Fibroblast of skin of left quadriceps (primary cell): ENCODE measurements around the gene SPRING1.

Source experiments
- DNase-seq, 2 experiments: peaks; one replicate each; pipeline ENCODE4 v3.0.0-alpha.2; 2013; ENCODE audit warnings: low read depth in 2 of 2

Gene SPRING1

DNA sequence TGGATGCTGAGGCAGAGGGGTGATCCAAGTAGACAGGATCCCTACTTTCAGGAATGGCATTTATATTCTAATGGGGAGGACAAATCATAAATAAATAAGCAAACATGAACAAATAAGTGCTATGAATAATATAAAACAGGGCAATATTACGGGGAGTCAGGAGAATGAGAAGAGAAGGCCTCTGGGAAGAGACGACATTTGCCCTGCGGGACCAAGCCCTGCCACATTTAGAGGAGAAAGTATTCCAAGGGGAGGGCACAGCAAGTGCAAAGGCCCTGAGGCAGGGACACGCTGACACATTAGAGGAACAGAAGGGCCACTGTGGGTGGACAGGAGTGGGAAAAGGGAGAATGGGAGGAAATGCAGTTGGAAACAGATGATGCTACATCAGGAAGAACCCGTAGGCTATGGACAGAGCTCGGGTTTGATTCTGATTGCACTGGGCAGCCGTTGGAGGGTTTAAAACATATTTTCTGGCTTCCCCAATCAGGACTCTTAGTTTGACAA is 1.6 kb upstream of the SPRING1 start:
- DNase-seq, result no peak

DNA sequence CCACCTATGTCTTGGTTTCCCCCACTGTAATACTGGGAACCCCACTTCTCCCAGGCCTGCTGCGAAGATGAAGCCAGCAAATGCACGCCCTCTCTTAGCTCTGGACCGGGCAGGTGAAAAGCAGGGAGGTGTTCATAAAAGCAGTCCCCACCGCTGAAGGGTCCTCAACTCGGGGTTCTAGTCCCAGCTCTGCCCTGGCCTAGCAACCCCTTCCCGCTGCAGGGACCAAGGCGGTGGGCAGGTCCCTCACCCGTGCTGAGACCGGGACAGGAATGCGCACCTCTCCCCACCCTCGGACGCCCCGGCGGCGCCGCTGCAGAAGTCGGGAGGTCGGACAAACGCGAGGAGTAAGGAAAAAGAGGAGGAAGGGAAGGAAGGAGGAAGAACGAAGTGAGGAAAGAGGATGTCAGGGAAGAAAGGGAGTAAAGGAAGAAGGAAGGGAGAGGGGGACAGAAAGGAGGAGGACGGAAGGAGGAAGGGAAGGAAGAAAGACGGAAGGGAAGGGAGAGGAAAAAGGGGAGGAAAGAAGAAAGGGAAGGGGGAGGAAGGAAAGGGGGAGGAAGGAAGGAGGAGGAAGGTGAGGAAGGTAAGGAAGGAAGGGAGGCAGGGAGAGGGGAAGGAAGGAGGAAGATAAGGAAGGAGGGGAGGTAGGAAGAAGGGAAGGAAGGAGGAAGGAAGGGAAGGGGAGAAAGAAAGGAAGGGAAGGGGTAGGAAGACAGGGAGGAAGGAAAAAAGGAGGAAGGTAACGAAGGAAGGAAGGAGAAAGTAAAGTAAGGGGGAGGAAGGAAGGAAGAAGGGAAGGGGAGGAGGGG is 701 bp downstream of the SPRING1 start:
- DNase-seq, result no peak

DNA sequence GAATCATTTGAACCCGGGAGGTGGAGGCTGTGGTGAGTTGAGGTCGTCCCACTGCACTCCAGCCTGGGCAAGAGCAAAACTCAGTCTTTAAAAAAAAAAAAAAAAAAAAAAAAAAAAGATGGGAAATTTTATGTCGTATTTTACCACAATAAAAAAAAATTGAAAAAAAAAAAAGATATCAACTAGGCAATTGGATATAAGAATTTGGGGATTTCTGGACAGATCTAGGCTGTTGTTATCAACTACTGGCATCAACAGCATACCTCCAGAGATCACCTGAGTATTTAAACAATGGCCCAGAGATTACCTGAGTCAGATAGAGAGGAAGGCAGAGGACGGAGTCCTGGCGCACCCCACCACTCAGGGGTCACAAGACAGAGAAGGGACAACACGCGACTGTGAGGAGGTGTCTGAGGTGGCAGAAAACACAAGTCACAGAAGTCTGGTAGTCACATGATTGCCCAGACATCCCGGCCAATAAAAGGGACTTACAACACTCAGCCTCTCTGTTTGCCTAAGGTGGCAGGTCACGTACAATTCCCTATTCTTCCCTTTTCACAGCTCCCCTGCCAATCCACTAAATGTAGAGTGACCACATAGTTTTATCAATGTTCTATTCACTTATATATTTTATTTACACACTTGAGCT is 1.8 kb downstream of the SPRING1 start:
- no peak for DNase-seq

DNA sequence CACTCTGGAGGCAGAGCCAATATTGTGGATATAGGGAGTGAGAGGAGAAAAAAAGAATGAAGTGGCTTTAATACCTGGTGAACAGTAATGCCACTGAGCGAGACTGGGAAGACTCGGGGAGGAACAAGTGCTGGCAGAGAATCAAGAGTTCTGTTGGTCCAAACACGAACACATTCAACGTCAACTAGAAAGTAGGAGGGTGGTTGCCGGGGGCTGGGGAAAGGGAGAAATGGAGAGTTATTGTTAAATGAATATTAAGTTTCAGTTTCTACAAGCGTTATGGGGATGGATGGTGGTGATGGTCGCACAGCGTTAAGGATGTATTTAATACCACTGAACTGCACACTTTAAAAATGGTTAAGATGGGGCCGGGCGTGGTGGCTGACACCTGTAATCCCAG is 2.8 kb downstream of the SPRING1 start:
- DNase-seq, result no peak

DNA sequence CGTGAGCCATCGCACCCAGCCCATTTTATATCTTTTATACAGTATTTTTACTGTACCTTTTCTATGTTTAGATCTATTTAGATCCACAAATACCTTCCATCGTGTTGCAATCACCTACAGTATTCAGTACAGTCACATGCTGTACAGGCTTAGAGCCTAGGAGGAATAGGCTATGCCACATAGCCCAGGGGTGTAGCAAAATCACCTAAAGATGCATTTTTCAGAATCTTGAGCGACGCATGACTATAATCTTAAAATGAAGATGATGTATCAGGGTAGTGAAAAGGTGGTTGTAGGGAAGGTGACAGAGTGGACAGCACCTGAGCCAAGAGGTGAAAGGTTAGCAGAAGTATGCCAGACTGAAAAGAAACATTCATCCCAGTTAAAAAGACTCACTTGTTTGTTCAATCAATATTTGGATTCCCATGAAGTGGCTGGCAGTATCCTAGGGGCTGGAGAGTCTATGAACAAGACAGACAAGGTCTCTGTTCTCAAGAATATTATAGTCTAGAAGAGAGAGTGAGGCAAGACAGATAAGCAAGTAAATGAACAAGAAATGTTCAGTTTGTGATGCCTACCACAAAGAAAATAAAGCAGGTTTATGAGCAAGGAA is 3.6 kb downstream of the SPRING1 start:
- no peak for DNase-seq

DNA sequence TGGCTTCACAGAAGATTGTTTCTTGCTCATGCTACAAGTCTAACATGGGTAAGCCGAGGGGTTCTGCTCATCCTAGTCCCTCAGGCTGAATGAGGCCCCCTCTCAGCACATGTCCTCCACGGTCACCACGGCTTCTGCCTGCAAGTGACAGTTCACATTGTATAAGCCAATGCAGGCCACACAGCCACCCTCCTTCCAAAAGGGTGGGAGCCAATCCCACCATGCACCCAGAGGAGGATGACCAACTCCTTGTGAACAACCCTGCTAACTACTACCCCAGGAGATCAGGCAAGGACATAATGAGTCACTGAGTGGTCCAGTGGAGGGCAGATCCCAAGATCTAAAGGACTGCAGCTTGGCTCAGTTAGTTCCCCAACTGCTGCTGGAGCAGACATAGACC is 6.1 kb downstream of the SPRING1 start:
- DNase-seq, result no peak

DNA sequence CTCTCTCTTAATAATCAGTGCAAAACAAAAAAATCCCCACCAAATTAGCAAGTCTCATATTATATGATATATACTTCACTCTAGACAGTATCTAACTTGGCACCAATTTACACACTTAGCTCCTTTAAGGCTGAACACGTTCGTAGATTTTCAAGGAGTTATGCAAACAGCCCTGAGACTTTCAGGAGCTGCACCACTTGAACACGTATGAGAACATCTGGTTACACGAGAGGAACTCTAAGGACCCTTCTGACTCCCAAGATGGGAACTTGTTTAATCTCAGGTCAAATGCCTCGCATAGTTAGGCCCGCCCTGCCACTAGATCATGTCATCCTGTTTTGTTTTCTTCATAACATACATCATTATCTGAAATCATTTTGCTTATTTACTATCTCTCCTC is 10.0 kb downstream of the SPRING1 start:
- no peak for DNase-seq

DNA sequence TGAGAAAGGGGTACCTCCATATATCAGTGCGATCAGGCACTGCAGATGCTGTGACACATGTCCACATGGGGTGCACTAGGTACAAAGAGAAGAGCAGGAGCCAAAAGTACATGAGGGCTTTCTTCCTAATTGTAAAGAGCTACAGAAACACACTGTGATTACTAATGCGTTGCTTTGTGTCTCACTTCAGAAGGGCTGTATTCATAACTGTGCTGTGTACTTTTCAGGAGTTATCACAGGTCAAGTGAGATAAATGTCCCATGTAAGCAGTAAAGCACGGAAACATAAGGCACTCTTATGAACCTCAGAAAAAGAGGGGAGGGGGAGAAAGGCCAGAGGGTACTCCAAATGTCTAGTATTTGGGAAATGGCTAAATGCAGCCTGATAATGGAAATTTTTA is 10.6 kb downstream of the SPRING1 start:
- DNase-seq, result no peak

DNA sequence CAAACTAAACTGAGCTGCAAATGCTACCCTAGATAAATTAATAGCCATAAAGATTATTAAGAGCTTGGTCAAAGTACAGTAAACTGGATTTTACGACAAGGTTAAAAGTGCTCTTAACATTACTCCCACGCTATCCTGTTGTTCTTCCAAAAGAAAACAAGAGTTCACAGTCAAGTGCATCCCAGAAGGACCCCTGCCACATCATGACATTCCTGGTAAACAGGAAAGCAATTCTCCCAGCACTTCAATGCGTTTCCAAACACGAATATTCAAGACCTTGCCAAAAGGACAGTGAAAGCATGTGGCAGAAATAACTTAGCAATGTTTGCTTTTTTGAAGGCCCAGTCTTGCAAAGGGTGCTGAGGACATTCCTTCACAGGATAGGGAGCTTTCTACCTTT is 11.2 kb downstream of the SPRING1 start:
- no peak for DNase-seq

DNA sequence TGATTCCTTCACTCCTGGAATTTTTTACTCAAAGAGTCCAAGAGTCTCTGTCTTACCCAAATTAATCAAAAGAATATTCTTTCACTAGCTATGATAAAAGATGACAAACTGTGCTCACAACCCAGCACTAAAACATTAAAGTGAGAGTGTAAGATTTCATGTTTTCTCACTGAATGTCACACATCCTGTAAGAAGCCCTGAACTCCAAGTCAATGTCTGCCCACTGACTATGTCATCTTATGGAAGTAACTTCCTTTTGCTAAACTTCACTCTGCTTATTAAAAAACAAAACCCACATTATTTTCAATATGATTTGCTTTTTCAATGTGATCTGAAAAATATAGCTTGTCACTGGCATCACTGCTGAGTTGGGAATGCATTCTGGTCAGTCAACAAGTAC is 15.6 kb downstream of the SPRING1 start:
- DNase-seq, result no peak

DNA sequence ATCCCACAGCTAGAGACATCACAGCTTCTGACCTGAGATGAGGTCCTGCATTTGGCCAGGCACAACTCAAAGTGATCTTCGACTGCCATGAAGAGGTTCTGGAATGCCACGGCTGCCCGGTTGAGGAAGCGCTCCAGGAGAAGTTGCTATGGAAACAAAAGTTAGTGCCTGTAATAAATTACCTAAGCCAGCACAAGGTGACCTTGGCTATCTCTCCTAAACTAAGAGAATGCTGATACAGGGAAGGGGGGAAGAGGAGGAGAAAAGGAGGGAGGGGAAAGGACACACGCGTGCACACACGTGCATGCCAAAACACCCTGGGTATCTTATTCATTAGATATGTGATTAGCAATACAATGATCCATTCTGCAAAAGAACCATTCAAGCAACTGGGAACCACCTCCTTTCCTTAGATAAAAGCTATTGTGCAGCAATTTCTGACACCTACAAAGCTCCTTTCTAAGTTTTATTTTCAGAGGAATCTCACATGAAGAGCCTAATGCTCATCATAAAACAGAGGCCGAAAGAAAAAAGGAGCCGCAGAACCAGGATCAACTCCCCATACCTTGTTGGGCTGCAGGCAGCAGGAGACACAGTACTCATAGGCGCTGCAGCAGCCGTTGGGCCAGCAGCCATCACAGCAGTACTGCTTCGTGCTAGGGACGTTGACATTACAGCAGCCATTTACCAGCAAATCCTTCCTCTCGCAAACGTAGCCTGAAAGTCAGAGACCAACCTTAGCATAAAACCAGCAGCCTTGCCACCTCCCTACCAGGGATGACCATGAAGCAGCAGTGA is 17.9 kb downstream of the SPRING1 start:
- DNase-seq, result no peak

DNA sequence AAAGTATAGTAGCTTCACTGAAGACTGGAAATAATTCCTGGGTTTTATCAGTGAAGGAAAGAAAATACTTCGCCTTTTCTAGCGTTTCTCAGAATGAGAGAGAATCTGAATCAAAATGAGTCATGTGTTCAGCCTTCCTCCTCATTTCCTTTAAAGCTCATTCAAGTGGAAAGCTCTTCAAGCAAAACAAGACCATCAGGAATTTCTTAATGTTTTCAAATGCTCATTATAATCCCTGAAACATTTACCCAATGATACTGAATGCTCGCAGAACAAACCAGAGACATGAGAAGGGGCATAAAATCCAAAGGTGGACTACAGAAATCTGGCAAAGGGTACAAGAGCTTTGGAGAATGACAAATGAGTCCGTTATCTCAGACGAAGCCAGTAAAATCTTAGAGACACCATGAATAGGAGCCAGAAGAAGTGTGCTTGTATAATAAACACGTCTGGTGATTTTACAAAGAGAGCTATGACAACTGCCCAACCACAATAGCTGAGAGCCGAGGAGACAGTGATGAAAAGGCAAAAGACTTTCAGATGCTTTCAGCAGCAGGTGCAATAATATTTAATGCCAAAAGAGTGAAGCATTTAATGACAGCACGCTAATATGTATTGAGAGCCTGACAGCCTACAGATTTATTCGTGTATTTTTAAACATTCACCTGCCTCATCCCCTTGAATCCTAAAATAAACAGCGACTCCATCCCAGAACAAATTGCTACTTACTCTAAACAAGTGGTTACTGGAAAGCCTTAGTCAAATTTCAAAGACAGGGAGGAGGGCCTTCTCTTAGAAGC is 19.0 kb downstream of the SPRING1 start:
- no peak for DNase-seq

DNA sequence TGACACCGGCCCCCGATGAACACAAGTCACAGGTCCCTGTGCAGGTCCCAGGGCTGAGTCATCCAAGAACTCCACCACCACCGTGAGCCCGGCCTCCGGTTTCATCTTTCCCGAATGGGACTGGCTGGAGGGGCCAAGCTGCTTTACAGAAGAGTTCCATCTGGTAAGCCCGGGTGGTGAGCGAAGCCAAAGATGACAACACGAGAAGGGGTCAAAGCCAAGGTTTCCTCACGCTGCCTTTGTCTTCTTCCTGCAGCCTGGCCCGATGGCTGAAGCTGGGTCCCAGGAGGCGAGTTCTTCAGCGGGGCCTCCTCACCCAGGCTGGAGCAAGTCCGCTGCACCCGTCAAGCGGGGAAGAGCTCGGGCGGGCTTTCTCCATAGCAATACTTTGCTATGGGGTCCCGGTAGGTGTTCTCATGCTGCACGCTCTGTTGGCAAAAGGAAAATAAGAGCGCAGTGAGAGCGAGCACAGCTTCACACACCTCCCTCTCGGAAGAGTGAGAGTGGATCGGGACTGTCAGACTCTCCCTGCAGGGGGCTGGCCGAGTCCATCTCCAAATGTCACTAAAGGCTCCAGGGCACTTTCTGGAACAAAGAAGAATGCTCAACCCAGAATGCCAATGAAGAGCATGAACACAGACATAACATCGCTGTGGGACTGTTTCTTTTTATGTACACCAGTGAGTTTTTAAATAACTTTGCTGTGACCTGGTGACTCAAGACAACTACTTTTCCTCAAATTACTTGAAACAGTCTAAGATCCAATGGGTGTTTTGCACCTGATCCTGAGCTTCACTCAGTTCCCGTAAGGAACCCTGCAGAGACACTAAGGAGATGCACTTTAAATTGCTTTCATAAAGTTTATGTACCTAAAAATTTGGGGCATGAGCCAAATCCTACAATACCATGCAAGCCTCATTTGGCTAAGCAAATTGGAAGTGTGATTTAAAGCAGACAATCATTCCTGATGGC is 20.1 kb downstream of the SPRING1 start:
- no peak for DNase-seq

DNA sequence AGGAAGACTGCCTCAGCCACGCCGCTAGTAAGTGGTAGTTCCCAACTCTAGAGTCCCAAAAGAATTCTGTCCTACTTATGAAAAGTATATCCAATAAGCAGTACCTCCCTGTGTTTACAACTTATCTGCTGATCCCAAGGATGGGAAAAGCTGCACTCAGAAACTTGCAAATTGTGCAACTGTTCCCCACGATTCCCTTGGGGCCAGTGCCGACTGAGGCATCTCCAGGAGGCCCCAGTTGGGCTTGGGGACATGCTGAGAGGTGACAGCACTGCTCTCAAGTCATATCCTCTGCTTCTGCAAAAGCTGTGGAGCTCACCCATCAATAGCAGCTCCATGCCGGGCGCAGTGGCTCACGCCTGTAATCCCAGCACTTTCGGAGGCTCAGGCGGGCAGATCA is 23.7 kb downstream of the SPRING1 start:
- no peak for DNase-seq

DNA sequence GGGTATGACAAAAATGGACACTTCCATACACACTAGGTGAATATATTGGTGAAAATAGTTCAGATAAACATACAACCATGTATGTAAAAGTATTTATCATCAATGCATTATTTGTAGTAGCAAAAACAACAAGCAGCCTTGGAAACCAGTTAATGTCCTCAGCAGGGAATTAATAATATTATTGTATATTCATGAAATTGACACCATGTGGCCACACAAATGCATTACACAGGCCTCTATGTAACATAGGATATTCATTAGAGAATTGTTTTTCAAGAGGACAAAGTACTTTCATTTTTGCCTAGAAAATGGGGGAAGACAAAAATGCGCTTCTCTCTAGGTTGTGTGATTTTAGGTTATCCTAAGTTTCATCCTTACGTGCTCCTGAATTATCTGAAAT is 24.3 kb downstream of the SPRING1 start:
- DNase-seq, result no peak

DNA sequence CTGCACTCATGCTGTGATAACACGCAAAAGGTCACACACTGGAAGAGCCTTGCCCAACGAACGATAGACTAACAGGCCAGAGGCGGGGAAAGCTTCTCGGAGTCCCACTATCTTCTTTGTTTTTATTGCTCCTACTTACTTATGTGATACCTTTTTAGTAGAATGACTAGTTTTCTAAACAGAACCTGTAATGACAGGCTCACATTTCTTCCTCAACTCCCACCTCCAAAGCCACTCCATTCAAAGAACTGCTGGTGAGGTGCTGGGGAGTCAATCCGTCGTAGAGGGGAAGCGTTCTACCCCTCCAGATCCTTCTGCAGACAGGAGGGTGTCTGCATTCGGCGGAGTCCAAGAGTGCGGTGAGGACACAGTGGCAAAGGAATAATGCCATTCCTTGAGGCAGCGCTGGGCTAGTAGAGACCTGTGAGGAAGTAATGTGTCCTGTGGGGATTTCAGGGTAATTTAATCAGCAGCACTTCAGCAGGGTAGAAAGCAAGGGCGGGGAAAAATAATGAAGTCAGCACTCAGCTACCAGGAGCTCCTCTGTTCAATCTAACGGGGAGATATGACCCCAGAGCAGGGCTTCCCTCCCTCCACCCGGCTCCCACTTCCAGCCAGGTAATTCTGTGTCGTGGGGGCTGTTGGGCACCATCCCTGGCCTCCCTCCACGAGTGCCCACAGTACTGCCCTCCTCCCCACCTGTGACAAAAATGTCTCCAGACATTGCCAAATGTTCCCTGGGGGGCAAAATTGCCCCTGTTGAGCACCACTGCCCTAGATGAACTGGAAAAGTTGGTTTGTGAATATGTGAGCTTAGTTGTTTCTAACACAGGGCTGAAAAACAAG is 25.2 kb downstream of the SPRING1 start:
- DNase-seq, result no peak

DNA sequence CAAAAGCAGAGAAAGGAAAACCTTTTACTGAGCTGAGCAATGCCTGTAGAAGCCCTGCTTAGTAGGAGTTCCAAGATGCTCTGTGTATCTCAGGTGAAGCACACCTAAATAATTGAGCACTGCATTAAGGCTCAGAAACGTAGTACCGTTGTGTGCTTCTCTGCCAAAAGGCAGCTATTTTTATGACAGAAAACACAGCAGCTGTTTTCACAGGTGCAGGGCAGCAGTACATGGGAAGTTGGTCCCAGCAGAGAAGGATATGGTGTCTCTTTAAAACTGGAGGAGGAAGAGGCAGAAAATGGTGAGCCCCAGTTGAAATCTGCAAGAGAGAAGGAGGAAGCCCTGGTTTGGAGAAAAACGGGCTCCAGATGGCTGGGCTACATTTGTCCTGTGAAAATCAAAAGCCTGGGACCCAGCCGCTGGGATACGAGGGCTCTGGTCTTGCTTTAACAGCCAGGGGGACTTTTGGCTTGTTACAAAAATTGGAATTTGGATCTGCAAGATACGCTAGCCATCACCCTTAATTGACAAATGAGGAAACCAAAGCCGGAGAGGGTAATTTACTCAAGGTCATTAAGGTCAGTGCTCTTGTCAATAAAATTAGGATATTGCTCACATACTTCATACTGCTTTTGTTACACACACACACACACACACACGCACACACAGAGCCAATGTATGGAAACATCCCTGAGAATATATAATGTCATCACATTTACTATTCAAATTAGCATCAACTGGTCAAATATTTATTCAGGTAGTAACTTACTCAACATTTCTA is 27.3 kb downstream of the SPRING1 start:
- DNase-seq, result no peak

DNA sequence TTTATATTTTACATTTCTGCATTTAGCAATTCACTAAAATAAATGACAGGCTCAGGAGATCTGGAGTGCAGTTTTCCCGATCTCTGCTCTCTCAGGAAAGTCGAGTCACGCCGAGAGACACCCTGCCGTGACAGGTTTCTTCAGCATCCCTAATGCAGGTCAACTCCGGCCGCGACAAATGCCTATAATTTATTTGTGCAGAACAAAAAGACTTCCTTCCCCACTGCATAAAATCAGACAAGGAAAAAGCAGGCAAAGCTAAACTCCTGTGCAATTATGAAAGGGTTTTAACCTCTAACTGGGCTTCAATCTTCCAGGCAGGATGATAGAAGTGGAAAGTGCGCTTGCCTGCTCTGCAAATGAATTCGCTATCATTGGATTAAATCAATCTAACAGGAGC is 28.1 kb downstream of the SPRING1 start:
- DNase-seq, result no peak
